PC-9 (cell line): ENCODE measurements around the gene PDXDC1.
"Not testable (repeated sequence)": the region's sequence is repeated elsewhere in the genome, so short reads cannot be mapped to it uniquely, and the experiment has no call there.

Experiments used
- EZH2 ChIP-seq: fragments of 200-600 bp; sonication (generic); IDR thresholded peaks from 2 replicates; pipeline ENCODE4 v1.8.0; 2017; ENCODE audit warnings: antibody characterized with exemption, low read depth
- TF ChIP-seq, protein P1 (sequence below): fragments of 200-600 bp; sonication (generic); conservative IDR thresholded peaks from 2 replicates; pipeline ENCODE4 v1.6.1; 2017; ENCODE audit warnings: mixed run types, antibody characterized with exemption, mild to moderate bottlenecking, moderate library complexity

DNA sequence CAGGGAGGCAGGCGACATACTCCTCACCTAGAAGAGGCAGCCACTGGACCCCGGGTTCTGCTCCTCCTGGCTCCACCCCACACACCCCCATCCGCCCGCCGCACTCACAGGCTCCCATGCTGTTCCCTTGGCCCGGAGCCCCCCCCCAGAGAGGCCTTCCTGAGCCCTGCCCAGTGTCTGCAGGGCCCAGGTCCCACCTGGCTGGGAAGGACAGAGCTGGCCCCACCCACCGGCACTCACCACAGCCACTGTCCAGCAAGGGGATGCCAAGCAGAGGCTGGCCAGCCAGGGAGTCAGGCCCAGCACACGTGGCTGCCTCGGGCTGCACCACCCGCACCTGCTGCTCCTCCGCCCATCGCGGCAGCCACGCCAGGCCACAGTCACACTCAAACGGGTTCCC, 162.7 kb downstream of the PDXDC1 start:
- TF ChIP-seq, protein P1, sequence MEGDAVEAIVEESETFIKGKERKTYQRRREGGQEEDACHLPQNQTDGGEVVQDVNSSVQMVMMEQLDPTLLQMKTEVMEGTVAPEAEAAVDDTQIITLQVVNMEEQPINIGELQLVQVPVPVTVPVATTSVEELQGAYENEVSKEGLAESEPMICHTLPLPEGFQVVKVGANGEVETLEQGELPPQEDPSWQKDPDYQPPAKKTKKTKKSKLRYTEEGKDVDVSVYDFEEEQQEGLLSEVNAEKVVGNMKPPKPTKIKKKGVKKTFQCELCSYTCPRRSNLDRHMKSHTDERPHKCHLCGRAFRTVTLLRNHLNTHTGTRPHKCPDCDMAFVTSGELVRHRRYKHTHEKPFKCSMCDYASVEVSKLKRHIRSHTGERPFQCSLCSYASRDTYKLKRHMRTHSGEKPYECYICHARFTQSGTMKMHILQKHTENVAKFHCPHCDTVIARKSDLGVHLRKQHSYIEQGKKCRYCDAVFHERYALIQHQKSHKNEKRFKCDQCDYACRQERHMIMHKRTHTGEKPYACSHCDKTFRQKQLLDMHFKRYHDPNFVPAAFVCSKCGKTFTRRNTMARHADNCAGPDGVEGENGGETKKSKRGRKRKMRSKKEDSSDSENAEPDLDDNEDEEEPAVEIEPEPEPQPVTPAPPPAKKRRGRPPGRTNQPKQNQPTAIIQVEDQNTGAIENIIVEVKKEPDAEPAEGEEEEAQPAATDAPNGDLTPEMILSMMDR, result not testable (repeated sequence)
- not testable (repeated sequence) for TF ChIP-seq EZH2
